Neural progenitor cell (in vitro differentiated cells): ENCODE measurements around the gene CD101. TPM values are rescaled to one million over a fixed set of nuclear protein-coding genes. Genes with fewer than 3 reads are reported as not detected.

Source experiments
- DNase-seq: peaks from one replicate; pipeline ENCODE4 v3.0.0-alpha.2; 2016; ENCODE audit warnings: low spot score
- H2AFZ ChIP-seq: fragments of 200-600 bp; sonication (generic); replicated peaks from 2 replicates; pipeline ENCODE4 v1.6.1; 2016; ENCODE audit warnings: antibody characterized with exemption
- H3F3A ChIP-seq: fragments of 200-600 bp; sonication (generic); 2 replicates; pipeline ENCODE4 v1.6.1; 2016; ENCODE audit warnings: antibody characterized with exemption, low read depth
- H3K27ac ChIP-seq: fragments of 200-600 bp; sonication (generic); 2 replicates; pipeline ENCODE4 v1.5.1; 2016; ENCODE audit warnings: mild to moderate bottlenecking
- H3K27me3 ChIP-seq: fragments of 200-600 bp; sonication (generic); 2 replicates; pipeline ENCODE4 v1.6.1; 2016; ENCODE audit warnings: mild to moderate bottlenecking, moderate library complexity
- H3K36me3 ChIP-seq: fragments of 200-600 bp; sonication (generic); 2 replicates; pipeline ENCODE4 v1.5.1; 2016
- H3K4me1 ChIP-seq: fragments of 200-600 bp; sonication (generic); 2 replicates; pipeline ENCODE4 v1.6.1; 2016; ENCODE audit warnings: mixed run types
- H3K4me2 ChIP-seq: fragments of 200-600 bp; sonication (generic); 2 replicates; pipeline ENCODE4 v1.6.1; 2016
- H3K4me3 ChIP-seq: fragments of 200-600 bp; sonication (generic); 2 replicates; pipeline ENCODE4 v1.5.1; 2016
- H3K79me2 ChIP-seq: fragments of 200-600 bp; sonication (generic); 2 replicates; pipeline ENCODE4 v1.6.1; 2016; ENCODE audit warnings: low read depth
- H3K9ac ChIP-seq: fragments of 200-600 bp; sonication (generic); 2 replicates; pipeline ENCODE4 v1.6.1; 2016
- H3K9me3 ChIP-seq: fragments of 200-600 bp; sonication (generic); 2 replicates; pipeline ENCODE4 v1.5.1; 2016; ENCODE audit warnings: low read depth
- H4K20me1 ChIP-seq: fragments of 200-600 bp; sonication (generic); 2 replicates; pipeline ENCODE4 v1.6.1; 2016; ENCODE audit warnings: low read depth
- H3K27ac Mint-ChIP-seq: 3 replicates; pipeline ENCODE4 v1.8.0; 2021; ENCODE audit warnings: mixed read lengths
- H3K27me3 Mint-ChIP-seq: 2 replicates; pipeline ENCODE4 v1.8.0; 2022; ENCODE audit warnings: low read depth, mild to moderate bottlenecking, inconsistent platforms, moderate library complexity, mixed read lengths; ENCODE audit not compliant: insufficient read depth
- H3K36me3 Mint-ChIP-seq: 3 replicates; pipeline ENCODE4 v1.8.0; 2021; ENCODE audit warnings: mixed read lengths
- H3K4me1 Mint-ChIP-seq: 3 replicates; pipeline ENCODE4 v1.8.0; 2021; ENCODE audit warnings: mixed read lengths
- H3K4me3 Mint-ChIP-seq: 3 replicates; pipeline ENCODE4 v1.8.0; 2021; ENCODE audit warnings: mild to moderate bottlenecking, moderate library complexity, mixed read lengths
- H3K9me3 Mint-ChIP-seq: 3 replicates; pipeline ENCODE4 v1.8.0; 2020; ENCODE audit warnings: mixed read lengths
- EZH2 ChIP-seq: fragments of 200-600 bp; sonication (generic); IDR thresholded peaks from 2 replicates; pipeline ENCODE4 v1.6.1; 2017; ENCODE audit warnings: antibody characterized with exemption, mild to moderate bottlenecking, moderate library complexity
- EZH2phosphoT487 ChIP-seq: fragments of 200-600 bp; sonication (generic); IDR thresholded peaks from 2 replicates; pipeline ENCODE4 v1.6.1; 2017; ENCODE audit warnings: antibody characterized with exemption
- total RNA-seq: library from RNA; depleted of rRNA; stranded (reverse); fragments of >200 nt; gene quantifications from 2 replicates; pipeline ENCODE4 v1.2.3, GENCODE V29; 2015; ENCODE audit warnings: low replicate concordance
- TF ChIP-seq, protein P1 (sequence below): fragments of 200-600 bp; sonication (generic); IDR thresholded peaks from 2 replicates; pipeline ENCODE4 v1.5.1; 2017; ENCODE audit warnings: antibody characterized with exemption, mild to moderate bottlenecking

The CD101 gene
- total RNA-seq, 1 donor from 2014 or later: 0.41 TPM

DNA sequence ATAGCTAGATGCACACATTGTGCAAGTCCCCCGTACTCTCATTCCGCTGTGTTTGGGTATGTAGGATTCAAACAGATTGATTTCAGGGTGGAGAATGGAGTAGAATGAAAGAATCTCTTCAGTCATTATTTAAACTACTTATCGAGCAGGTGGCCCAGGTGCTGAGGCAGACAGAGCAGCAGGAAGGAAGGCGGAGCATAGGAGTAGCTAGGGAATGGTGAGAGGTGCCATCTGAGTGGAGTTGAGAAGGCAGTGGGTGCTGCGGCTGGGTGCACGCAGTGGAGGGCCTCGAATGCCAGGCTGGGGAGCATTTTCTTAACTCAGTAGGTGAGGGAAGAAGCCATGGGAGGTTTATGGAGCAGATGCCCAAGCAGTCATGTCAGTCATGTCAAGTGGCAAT, 45.2 kb upstream of the CD101 start:
- H3K4me2 ChIP-seq: no peak overlapping the region
- H3K79me2 ChIP-seq: no peaks in the 10 kb centered on the region
- no peak overlapping the region for H2AFZ ChIP-seq
- no peak overlapping the region for H3K9ac ChIP-seq
- DNase-seq: no peak
- Mint-ChIP-seq H3K9me3 (no peaks in the 10 kb centered on the region), H3K4me3 (no peak overlapping the region), H3K27me3 (no peaks in the 10 kb centered on the region), H3K4me1 (peaks cover 12% of the 10 kb centered on the region), H3K36me3 (peaks cover 16% of the 10 kb centered on the region), H3K27ac (no peak overlapping the region)
- peaks cover 6% of the 10 kb centered on the region for H4K20me1 ChIP-seq
- no peak overlapping the region for H3K4me3 ChIP-seq
- TF ChIP-seq, protein P1, sequence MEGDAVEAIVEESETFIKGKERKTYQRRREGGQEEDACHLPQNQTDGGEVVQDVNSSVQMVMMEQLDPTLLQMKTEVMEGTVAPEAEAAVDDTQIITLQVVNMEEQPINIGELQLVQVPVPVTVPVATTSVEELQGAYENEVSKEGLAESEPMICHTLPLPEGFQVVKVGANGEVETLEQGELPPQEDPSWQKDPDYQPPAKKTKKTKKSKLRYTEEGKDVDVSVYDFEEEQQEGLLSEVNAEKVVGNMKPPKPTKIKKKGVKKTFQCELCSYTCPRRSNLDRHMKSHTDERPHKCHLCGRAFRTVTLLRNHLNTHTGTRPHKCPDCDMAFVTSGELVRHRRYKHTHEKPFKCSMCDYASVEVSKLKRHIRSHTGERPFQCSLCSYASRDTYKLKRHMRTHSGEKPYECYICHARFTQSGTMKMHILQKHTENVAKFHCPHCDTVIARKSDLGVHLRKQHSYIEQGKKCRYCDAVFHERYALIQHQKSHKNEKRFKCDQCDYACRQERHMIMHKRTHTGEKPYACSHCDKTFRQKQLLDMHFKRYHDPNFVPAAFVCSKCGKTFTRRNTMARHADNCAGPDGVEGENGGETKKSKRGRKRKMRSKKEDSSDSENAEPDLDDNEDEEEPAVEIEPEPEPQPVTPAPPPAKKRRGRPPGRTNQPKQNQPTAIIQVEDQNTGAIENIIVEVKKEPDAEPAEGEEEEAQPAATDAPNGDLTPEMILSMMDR: no peak
- TF ChIP-seq EZH2 (no peak), EZH2phosphoT487 (no peak)
- peaks cover 7% of the 10 kb centered on the region for H3F3A ChIP-seq
- H3K4me1 ChIP-seq: peaks cover 30% of the 10 kb centered on the region
- H3K36me3 ChIP-seq: no peaks in the 10 kb centered on the region
- no peaks in the 10 kb centered on the region for H3K9me3 ChIP-seq
- no peak overlapping the region for H3K27ac ChIP-seq
- H3K27me3 ChIP-seq: no peaks in the 10 kb centered on the region

DNA sequence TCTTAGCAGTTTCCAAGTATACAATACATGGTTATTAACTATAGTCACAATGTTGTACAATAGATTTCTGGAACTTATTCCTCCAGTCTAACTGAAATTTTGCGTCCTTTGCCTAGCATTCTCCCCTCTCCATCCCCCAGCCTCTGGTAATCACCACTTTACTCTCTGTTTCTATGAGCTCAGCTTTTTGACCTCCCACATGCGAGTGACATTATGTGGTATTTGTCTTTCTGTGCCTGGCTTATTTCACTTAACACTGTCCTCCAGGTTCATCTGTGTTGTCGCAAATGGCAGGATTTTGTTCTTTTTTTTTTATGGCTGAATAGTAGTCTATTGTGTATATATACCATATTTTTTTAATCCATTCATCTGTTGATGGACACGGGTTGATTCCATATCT, 43.9 kb upstream of the CD101 start:
- H3K9me3 Mint-ChIP-seq: no peaks in the 10 kb centered on the region
- H3K4me1 Mint-ChIP-seq: peaks cover 6% of the 10 kb centered on the region
- Histone ChIP-seq H2AFZ (no peak overlapping the region), H3K9ac (no peak overlapping the region), H3K36me3 (no peaks in the 10 kb centered on the region), H3F3A (no peaks in the 10 kb centered on the region), H3K4me2 (no peak overlapping the region), H3K27ac (no peak overlapping the region), H3K9me3 (no peaks in the 10 kb centered on the region), H3K4me1 (peaks cover 20% of the 10 kb centered on the region), H3K27me3 (no peaks in the 10 kb centered on the region), H3K79me2 (no peaks in the 10 kb centered on the region), H4K20me1 (peaks cover 3% of the 10 kb centered on the region), H3K4me3 (no peak overlapping the region)
- H3K27me3 Mint-ChIP-seq: no peaks in the 10 kb centered on the region
- TF ChIP-seq, protein P1: no peak
- TF ChIP-seq EZH2 (no peak), EZH2phosphoT487 (no peak)
- H3K27ac Mint-ChIP-seq: no peak overlapping the region
- no peak for DNase-seq
- H3K4me3 Mint-ChIP-seq: no peak overlapping the region
- H3K36me3 Mint-ChIP-seq: peaks cover 10% of the 10 kb centered on the region

DNA sequence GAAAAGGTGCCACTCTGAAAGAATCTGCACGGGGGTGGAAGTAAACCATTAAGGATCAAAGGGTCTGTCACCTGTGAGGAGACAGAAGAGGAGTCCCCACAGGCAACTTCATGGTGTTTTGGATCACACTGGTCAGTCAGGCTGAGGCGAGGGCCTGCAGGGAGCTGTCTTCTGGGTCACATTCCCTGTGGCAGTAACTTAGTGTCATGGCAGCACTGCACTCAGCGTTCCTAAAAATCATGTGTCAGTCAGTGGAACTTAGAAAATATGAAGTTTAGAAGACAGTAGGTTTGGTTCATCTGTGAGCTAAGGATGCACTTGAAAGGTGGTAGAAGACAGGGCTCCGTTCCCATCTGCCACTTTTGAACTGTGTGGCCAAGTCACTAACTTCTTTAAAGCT, 43.5 kb upstream of the CD101 start:
- peaks cover 3% of the 10 kb centered on the region for H4K20me1 ChIP-seq
- Mint-ChIP-seq H3K4me1 (peaks cover 6% of the 10 kb centered on the region), H3K27me3 (no peaks in the 10 kb centered on the region), H3K36me3 (peaks cover 10% of the 10 kb centered on the region), H3K9me3 (no peaks in the 10 kb centered on the region), H3K27ac (no peak overlapping the region), H3K4me3 (no peak overlapping the region)
- H3K4me2 ChIP-seq: no peak overlapping the region
- H3K27ac ChIP-seq: no peak overlapping the region
- H3K9me3 ChIP-seq: no peaks in the 10 kb centered on the region
- H3K27me3 ChIP-seq: no peaks in the 10 kb centered on the region
- no peaks in the 10 kb centered on the region for H3K79me2 ChIP-seq
- TF ChIP-seq EZH2phosphoT487 (no peak), EZH2 (no peak)
- TF ChIP-seq, protein P1: no peak
- peaks cover 16% of the 10 kb centered on the region for H3K4me1 ChIP-seq
- no peaks in the 10 kb centered on the region for H3K36me3 ChIP-seq
- DNase-seq: no peak
- H3F3A ChIP-seq: no peaks in the 10 kb centered on the region
- H3K9ac ChIP-seq: no peak overlapping the region
- H2AFZ ChIP-seq: no peak overlapping the region
- H3K4me3 ChIP-seq: no peak overlapping the region
